ENCODE data around the gene TESK2. TPM values are rescaled to one million over a fixed set of nuclear protein-coding genes. Genes with fewer than 3 reads are reported as not detected.

TESK2 gene
- total RNA-seq, 1 donor from 2014 or later = 8.0 TPM

GRCh38 chr1:45455162-45455561 is 35.8 kb downstream of the TESK2 start:
- no peak for DNase-seq (ENCODE audit: low spot score)
- TF ChIP-seq, protein P1, sequence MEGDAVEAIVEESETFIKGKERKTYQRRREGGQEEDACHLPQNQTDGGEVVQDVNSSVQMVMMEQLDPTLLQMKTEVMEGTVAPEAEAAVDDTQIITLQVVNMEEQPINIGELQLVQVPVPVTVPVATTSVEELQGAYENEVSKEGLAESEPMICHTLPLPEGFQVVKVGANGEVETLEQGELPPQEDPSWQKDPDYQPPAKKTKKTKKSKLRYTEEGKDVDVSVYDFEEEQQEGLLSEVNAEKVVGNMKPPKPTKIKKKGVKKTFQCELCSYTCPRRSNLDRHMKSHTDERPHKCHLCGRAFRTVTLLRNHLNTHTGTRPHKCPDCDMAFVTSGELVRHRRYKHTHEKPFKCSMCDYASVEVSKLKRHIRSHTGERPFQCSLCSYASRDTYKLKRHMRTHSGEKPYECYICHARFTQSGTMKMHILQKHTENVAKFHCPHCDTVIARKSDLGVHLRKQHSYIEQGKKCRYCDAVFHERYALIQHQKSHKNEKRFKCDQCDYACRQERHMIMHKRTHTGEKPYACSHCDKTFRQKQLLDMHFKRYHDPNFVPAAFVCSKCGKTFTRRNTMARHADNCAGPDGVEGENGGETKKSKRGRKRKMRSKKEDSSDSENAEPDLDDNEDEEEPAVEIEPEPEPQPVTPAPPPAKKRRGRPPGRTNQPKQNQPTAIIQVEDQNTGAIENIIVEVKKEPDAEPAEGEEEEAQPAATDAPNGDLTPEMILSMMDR (IDR thresholded peaks at IDR 0.05; ENCODE audit: unreplicated experiment) = no peak
- Mint-ChIP-seq H3K4me3 (ENCODE audit: unreplicated experiment) (no peak overlapping the region), H3K36me3 (ENCODE audit: low read depth, unreplicated experiment) (no peaks in the 10 kb centered on the region), H3K4me1 (ENCODE audit: unreplicated experiment) (peaks cover 15% of the 10 kb centered on the region), H3K27ac (ENCODE audit: unreplicated experiment) (no peak overlapping the region), H3K27me3 (ENCODE audit: unreplicated experiment) (no peaks in the 10 kb centered on the region), H3K9me3 (ENCODE audit: unreplicated experiment) (no peaks in the 10 kb centered on the region)

DNA sequence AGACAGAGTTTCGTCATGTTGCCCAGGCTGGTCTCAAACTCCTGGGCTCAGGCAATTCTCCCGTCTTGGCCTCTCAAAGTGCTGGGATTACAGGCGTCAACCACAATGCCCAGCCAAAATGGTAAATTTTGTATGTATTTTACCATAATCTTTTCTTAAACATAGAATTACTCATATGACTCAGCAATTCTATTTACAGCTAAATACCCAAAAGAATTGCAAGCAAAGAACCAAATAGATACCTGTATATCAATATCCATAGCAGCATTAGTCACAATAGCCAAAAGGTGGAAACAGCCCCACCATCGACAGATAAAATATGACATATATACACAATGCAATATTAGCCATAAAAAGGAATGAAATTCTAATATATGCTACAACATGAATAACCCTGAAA is 36.5 kb downstream of the TESK2 start:
- no peak for DNase-seq (ENCODE audit: low spot score)
- Mint-ChIP-seq H3K27ac (ENCODE audit: unreplicated experiment) (no peak overlapping the region), H3K27me3 (ENCODE audit: unreplicated experiment) (no peaks in the 10 kb centered on the region), H3K36me3 (ENCODE audit: low read depth, unreplicated experiment) (no peaks in the 10 kb centered on the region), H3K4me3 (ENCODE audit: unreplicated experiment) (no peak overlapping the region), H3K9me3 (ENCODE audit: unreplicated experiment) (no peaks in the 10 kb centered on the region), H3K4me1 (ENCODE audit: unreplicated experiment) (peaks cover 15% of the 10 kb centered on the region)
- TF ChIP-seq, protein P1 (IDR thresholded peaks at IDR 0.05; ENCODE audit: unreplicated experiment) = no peak

DNA sequence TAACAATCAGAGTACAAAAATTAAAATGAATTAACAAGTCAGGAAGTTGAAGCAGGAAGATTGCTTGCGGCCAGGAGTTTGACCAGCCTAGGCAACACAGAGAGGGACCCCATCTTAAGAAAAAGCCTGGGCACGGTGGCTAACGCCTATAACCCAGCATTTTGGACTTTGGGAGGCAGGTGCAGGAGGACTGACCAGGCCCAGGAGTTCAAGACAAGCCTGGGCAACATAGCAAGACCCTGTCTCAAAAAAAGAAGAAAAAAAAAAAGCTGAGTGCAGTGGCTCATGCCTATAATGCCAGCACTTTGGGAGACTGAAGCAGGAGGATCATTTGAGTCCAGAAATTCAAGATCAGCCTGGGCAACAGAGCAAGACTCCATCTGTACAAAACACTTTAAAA is 38.5 kb downstream of the TESK2 start:
- H3K9me3 Mint-ChIP-seq (ENCODE audit: unreplicated experiment) = no peaks in the 10 kb centered on the region
- H3K27me3 Mint-ChIP-seq (ENCODE audit: unreplicated experiment) = no peaks in the 10 kb centered on the region
- H3K36me3 Mint-ChIP-seq (ENCODE audit: low read depth, unreplicated experiment) = no peaks in the 10 kb centered on the region
- H3K4me1 Mint-ChIP-seq (ENCODE audit: unreplicated experiment) = peaks cover 10% of the 10 kb centered on the region
- TF ChIP-seq, protein P1 (IDR thresholded peaks at IDR 0.05; ENCODE audit: unreplicated experiment) = no peak
- DNase-seq (ENCODE audit: low spot score) = no peak
- H3K4me3 Mint-ChIP-seq (ENCODE audit: unreplicated experiment) = no peak overlapping the region
- no peak overlapping the region for H3K27ac Mint-ChIP-seq (ENCODE audit: unreplicated experiment)

- Mint-ChIP-seq H3K27ac (ENCODE audit: unreplicated experiment) (no peak overlapping the region), H3K4me3 (ENCODE audit: unreplicated experiment) (no peak overlapping the region), H3K36me3 (ENCODE audit: low read depth, unreplicated experiment) (no peaks in the 10 kb centered on the region), H3K27me3 (ENCODE audit: unreplicated experiment) (no peaks in the 10 kb centered on the region), H3K9me3 (ENCODE audit: unreplicated experiment) (no peaks in the 10 kb centered on the region), H3K4me1 (ENCODE audit: unreplicated experiment) (peaks cover 3% of the 10 kb centered on the region)
- DNase-seq (ENCODE audit: low spot score) = no peak
- TF ChIP-seq, protein P1 (IDR thresholded peaks at IDR 0.05; ENCODE audit: unreplicated experiment) = no peak
These were observed 42.6 kb downstream of the TESK2 start for GRCh38 chr1:45448357-45448756.

DNA sequence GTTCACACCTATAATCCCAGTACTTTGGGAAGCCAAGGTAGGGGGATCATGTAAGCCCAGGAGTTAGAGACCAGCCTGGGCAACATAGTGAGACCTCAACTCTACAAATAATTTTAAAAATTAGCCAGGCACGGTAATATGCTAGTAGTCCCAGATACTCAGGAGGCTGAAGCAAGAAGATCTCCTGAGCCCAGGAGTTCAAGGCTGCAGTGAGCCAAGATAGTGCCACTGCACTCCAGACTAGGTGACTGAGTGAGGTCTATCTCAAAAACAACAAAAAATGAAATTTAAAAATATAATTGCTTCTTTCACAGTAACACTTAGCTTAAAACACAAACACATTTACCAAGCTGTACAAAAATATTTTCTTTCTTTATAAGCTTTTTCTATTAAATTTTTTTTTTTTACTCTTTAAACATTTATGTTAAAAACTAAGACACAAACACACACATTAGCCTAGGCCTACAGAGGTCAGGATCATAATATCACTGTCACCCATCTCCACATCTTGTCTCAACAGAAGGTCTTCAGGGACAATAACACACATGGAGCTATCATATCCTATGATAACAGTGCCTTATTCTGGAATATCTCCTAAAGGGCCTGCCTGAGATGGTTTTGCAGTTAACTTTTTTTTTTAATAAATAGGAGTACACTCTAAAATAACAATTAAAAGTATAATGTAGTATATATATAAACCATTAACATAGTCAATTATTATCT is 43.9 kb downstream of the TESK2 start:
- Mint-ChIP-seq H3K27ac (ENCODE audit: unreplicated experiment) (no peak overlapping the region), H3K4me3 (ENCODE audit: unreplicated experiment) (no peak overlapping the region), H3K9me3 (ENCODE audit: unreplicated experiment) (no peaks in the 10 kb centered on the region), H3K27me3 (ENCODE audit: unreplicated experiment) (no peaks in the 10 kb centered on the region), H3K36me3 (ENCODE audit: low read depth, unreplicated experiment) (no peaks in the 10 kb centered on the region), H3K4me1 (ENCODE audit: unreplicated experiment) (peaks cover 1% of the 10 kb centered on the region)
- no peak for DNase-seq (ENCODE audit: low spot score)
- TF ChIP-seq, protein P1 (IDR thresholded peaks at IDR 0.05; ENCODE audit: unreplicated experiment) = no peak
